Spleen (tissue), 7 donors: ENCODE data around the gene SAT1.

Experiments used
- CTCF ChIP-seq, 11 experiments: fragments of 200-600 bp in 7 of 11; fragments of 450-650 bp in 4 of 11; sonication (generic) in 4 of 11; IDR thresholded peaks in 8 of 11; conservative IDR thresholded peaks in 3 of 11; 1 replicate in 7 of 11; 2 replicates in 4 of 11; pipeline versions ENCODE4 v1.4.0 to v1.8.0; 2016 to 2021; ENCODE audit warnings: antibody characterized with exemption in 11 of 11, inconsistent platforms in 4 of 11, mild to moderate bottlenecking in 1 of 11
- POLR2A ChIP-seq, 3 donors: fragments of 450-650 bp; IDR thresholded peaks; one replicate each; pipeline ENCODE4 v1.5.1; 2017; ENCODE audit warnings: antibody characterized with exemption in 3 of 3, mild to moderate bottlenecking in 1 of 3
- donor health status: DM: no; HTN: no; CAD: no; lungs with moderate emphysema.
- donor health status: DM: no; HTN: no; CAD: no.
- donor health status: DM: no; HTN: no; CAD: no.

- TF ChIP-seq POLR2A (IDR thresholded peaks at IDR 0.05) (no peak), CTCF (IDR thresholded peaks at IDR 0.05 in 8 of 11, conservative IDR thresholded peaks at IDR 0.05 in 3 of 11) (no peak)
Observed at GRCh38 chrX:23759821-23760220, 23.2 kb upstream of the SAT1 start.
